RPMI8226 (cell line): ENCODE results near the gene KRT34.
"Not testable (repeated sequence)": the region's sequence is repeated elsewhere in the genome, so short reads cannot be mapped to it uniquely, and the experiment has no call there.

Experiments
- DNase-seq: peaks from one replicate; pipeline ENCODE4 v3.0.0-alpha.2; 2015

Gene KRT34

GRCh38 chr17:41360296-41360995, 21.7 kb downstream of the KRT34 start:
- no peak for DNase-seq

GRCh38 chr17:41354536-41354935, 27.6 kb downstream of the KRT34 start:
- no peak for DNase-seq

GRCh38 chr17:41352597-41353366, 29.3 kb downstream of the KRT34 start:
- no peak for DNase-seq

GRCh38 chr17:41351177-41351576, 30.9 kb downstream of the KRT34 start:
- DNase-seq, result no peak

- DNase-seq, result not testable (repeated sequence)
Measured at GRCh38 chr17:41350381-41350878, 31.7 kb downstream of the KRT34 start, which contains the start of gene KRT33A. TSS of gene KRT33A (minus strand) at chr17:41350828. CDS start at chr17:41350767, 61 bp downstream.

GRCh38 chr17:41347869-41348760, 34.0 kb downstream of the KRT34 start:
- no peak for DNase-seq

GRCh38 chr17:41346421-41346820, 35.7 kb downstream of the KRT34 start:
- DNase-seq, result not testable (repeated sequence)

- DNase-seq, result no peak
Measured at GRCh38 chr17:41345992-41346391, 36.1 kb downstream of the KRT34 start.

GRCh38 chr17:41343029-41343428, 39.1 kb downstream of the KRT34 start:
- no peak for DNase-seq

- DNase-seq, result peak; percentile 62
Measured at GRCh38 chr17:41340934-41341861, 40.9 kb downstream of the KRT34 start.

GRCh38 chr17:41340494-41340893, 41.6 kb downstream of the KRT34 start:
- DNase-seq, result peak; percentile 48

- DNase-seq, result peak; percentile 55
Measured at GRCh38 chr17:41339571-41340172, 42.4 kb downstream of the KRT34 start.

- DNase-seq, result peak; percentile 95
Measured at GRCh38 chr17:41338961-41339485, 43.1 kb downstream of the KRT34 start.

- DNase-seq, result no peak
Measured at GRCh38 chr17:41335747-41336146, 46.4 kb downstream of the KRT34 start.

GRCh38 chr17:41334385-41335305, 47.5 kb downstream of the KRT34 start:
- peak; percentile 52 for DNase-seq

GRCh38 chr17:41333836-41334235, 48.3 kb downstream of the KRT34 start:
- DNase-seq, result no peak

GRCh38 chr17:41333098-41333497, 49.0 kb downstream of the KRT34 start:
- no peak for DNase-seq

GRCh38 chr17:41332239-41332638, 49.9 kb downstream of the KRT34 start:
- DNase-seq, result no peak

GRCh38 chr17:41331606-41332005, 50.5 kb downstream of the KRT34 start:
- no peak for DNase-seq
